Measurements from ENCODE around the gene ATP10B.

- TF ChIP-seq ZNF274 (IDR thresholded peaks at IDR 0.05; ENCODE audit: low read depth, low read length) (no peak), YY1 (IDR thresholded peaks at IDR 0.05; ENCODE audit: insufficient read depth, insufficient read length) (no peak), SUZ12 (IDR thresholded peaks at IDR 0.05; ENCODE audit: extremely low read depth, insufficient read depth, insufficient read length) (no peak)
Observed at GRCh38 chr5:160726721-160727120, 125.3 kb downstream of the ATP10B start.
